ENCODE data around the gene APBA1.

DNA sequence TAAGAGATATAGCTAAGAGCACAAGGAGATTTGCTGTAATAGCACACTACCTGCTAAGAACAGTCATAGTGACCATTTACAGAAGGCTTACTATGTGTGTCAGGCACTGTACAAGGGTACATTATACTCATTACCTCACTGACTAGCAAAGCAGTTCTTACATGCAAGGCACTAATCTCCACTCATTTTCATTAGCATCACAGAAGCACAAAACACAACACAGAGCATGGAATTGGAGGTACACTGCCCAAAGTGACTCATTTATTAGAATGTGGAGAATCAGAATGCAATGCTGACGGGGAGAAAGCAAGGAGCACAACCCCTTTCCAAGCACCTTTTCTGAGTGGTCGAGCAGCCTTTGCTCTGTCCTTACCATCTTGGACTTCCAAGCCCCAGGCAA is 177.4 kb downstream of the APBA1 start:
- TF ChIP-seq, protein P1, sequence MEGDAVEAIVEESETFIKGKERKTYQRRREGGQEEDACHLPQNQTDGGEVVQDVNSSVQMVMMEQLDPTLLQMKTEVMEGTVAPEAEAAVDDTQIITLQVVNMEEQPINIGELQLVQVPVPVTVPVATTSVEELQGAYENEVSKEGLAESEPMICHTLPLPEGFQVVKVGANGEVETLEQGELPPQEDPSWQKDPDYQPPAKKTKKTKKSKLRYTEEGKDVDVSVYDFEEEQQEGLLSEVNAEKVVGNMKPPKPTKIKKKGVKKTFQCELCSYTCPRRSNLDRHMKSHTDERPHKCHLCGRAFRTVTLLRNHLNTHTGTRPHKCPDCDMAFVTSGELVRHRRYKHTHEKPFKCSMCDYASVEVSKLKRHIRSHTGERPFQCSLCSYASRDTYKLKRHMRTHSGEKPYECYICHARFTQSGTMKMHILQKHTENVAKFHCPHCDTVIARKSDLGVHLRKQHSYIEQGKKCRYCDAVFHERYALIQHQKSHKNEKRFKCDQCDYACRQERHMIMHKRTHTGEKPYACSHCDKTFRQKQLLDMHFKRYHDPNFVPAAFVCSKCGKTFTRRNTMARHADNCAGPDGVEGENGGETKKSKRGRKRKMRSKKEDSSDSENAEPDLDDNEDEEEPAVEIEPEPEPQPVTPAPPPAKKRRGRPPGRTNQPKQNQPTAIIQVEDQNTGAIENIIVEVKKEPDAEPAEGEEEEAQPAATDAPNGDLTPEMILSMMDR (conservative IDR thresholded peaks at IDR 0.05; ENCODE audit: low read depth, low read length), result no peak
- TF ChIP-seq RAD21 (IDR thresholded peaks at IDR 0.05; ENCODE audit: low read length), result no peak
- TF ChIP-seq POLR2A (IDR thresholded peaks at IDR 0.05; ENCODE audit: low read depth, low read length), result no peak
- TF ChIP-seq, protein P2, sequence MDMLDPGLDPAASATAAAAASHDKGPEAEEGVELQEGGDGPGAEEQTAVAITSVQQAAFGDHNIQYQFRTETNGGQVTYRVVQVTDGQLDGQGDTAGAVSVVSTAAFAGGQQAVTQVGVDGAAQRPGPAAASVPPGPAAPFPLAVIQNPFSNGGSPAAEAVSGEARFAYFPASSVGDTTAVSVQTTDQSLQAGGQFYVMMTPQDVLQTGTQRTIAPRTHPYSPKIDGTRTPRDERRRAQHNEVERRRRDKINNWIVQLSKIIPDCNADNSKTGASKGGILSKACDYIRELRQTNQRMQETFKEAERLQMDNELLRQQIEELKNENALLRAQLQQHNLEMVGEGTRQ (IDR thresholded peaks at IDR 0.05; ENCODE audit: low read depth, low read length), result no peak
- TF ChIP-seq, protein P3, sequence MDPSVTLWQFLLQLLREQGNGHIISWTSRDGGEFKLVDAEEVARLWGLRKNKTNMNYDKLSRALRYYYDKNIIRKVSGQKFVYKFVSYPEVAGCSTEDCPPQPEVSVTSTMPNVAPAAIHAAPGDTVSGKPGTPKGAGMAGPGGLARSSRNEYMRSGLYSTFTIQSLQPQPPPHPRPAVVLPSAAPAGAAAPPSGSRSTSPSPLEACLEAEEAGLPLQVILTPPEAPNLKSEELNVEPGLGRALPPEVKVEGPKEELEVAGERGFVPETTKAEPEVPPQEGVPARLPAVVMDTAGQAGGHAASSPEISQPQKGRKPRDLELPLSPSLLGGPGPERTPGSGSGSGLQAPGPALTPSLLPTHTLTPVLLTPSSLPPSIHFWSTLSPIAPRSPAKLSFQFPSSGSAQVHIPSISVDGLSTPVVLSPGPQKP (IDR thresholded peaks at IDR 0.05; ENCODE audit: borderline replicate concordance, low read depth, low read length), result no peak
- no peak for TF ChIP-seq SMC3 (IDR thresholded peaks at IDR 0.05; ENCODE audit: low read depth, low read length)
- TF ChIP-seq RCOR1 (IDR thresholded peaks at IDR 0.05; ENCODE audit: insufficient replicate concordance, low read length), result no peak
- no peak for TF ChIP-seq FOS (IDR thresholded peaks at IDR 0.05; ENCODE audit: low read depth, low read length)

Data from IMR-90 (cell line).